ENCODE measurements around the gene PACRG. TPM values are rescaled to one million over a fixed set of nuclear protein-coding genes. Genes with fewer than 3 reads are reported as not detected.

Gene PACRG
- polyA plus RNA-seq, 3 donors, result not detected

- TF ChIP-seq CTCF (IDR thresholded peaks at IDR 0.05), result no peak
- Mint-ChIP-seq H3K27me3 (ENCODE audit: low read depth in 3 of 3) (peaks cover 15 to 24% (median 21%) of the 10 kb centered on the region in 3 donors), H3K36me3 (no peaks in the 10 kb centered on the region), H3K27ac (no peak overlapping the region), H3K4me1 (peaks cover 5% of the 10 kb centered on the region), H3K9me3 (peaks cover 0 to 4% (median 0%) of the 10 kb centered on the region in 7 donors), H3K4me3 (no peak overlapping the region)
- Histone ChIP-seq H3K9ac (ENCODE audit: insufficient read depth, low read length, poor library complexity, severe bottlenecking) (no peak overlapping the region), H3K4me2 (replicated peaks; ENCODE audit: extremely low read depth, low read length, poor library complexity, severe bottlenecking) (no peak overlapping the region), H3K36me3 (replicated peaks in 1 of 2; ENCODE audit: control insufficient read depth in 1 of 2, insufficient read depth in 2 of 2, low read length in 2 of 2) (no peaks in the 10 kb centered on the region), H3K79me2 (ENCODE audit: insufficient read depth, low read length) (no peaks in the 10 kb centered on the region), H2AFZ (ENCODE audit: insufficient read depth, low read depth, low read length, poor library complexity, severe bottlenecking) (no peak overlapping the region), H3K9me3 (replicated peaks in 1 of 2; ENCODE audit: control insufficient read depth in 1 of 2, insufficient read depth in 1 of 2, low read length in 2 of 2) (no peaks in the 10 kb centered on the region), H3K4me3 (replicated peaks in 1 of 3; ENCODE audit: low read depth in 2 of 3, low read length in 3 of 3) (no peak overlapping the region), H3K4me1 (ENCODE audit: control insufficient read depth in 1 of 2, insufficient read depth in 2 of 2, low read length in 2 of 2) (no peaks in the 10 kb centered on the region), H4K20me1 (ENCODE audit: insufficient read depth, low read length) (no peaks in the 10 kb centered on the region), H3K27me3 (ENCODE audit: control insufficient read depth in 2 of 2, insufficient read depth in 2 of 2, low read length in 2 of 2) (peaks cover 2 to 16% of the 10 kb centered on the region in 2 donors), H3K27ac (ENCODE audit: low read depth in 1 of 2, low read length in 2 of 2) (no peak overlapping the region)
- intact Hi-C loops (cut with micrococcal nuclease), result no loop called here
- DNase-seq, result no peak
- WGBS (ENCODE audit: insufficient coverage), result no CpG with 5 or more reads among the region's 4 CpGs
These were observed 585.8 kb downstream of the PACRG start for GRCh38 chr6:163313566-163313965.

- no peaks in the 10 kb centered on the region for H4K20me1 ChIP-seq (ENCODE audit: insufficient read depth, low read length)
- no peak overlapping the region for H3K4me3 Mint-ChIP-seq
- intact Hi-C loops (cut with micrococcal nuclease), result no loop called here
- peaks cover 15 to 24% (median 21%) of the 10 kb centered on the region in 3 donors for H3K27me3 Mint-ChIP-seq (ENCODE audit: low read depth in 3 of 3)
- no peak overlapping the region for H3K4me2 ChIP-seq (replicated peaks; ENCODE audit: extremely low read depth, low read length, poor library complexity, severe bottlenecking)
- no peaks in the 10 kb centered on the region for H3K36me3 Mint-ChIP-seq
- no peak overlapping the region for H3K4me3 ChIP-seq (replicated peaks in 1 of 3; ENCODE audit: low read depth in 2 of 3, low read length in 3 of 3)
- no peaks in the 10 kb centered on the region for H3K9me3 ChIP-seq (replicated peaks in 1 of 2; ENCODE audit: control insufficient read depth in 1 of 2, insufficient read depth in 1 of 2, low read length in 2 of 2)
- peaks cover 2 to 16% of the 10 kb centered on the region in 2 donors for H3K27me3 ChIP-seq (ENCODE audit: control insufficient read depth in 2 of 2, insufficient read depth in 2 of 2, low read length in 2 of 2)
- H3K27ac Mint-ChIP-seq, result no peak overlapping the region
- peaks cover 0 to 4% (median 0%) of the 10 kb centered on the region in 7 donors for H3K9me3 Mint-ChIP-seq
- WGBS (ENCODE audit: insufficient coverage), result 94% methylated on average over 4 of the region's 5 CpGs
- DNase-seq, result no peak
- H3K4me1 ChIP-seq (ENCODE audit: control insufficient read depth in 1 of 2, insufficient read depth in 2 of 2, low read length in 2 of 2), result no peaks in the 10 kb centered on the region
- no peak overlapping the region for H2AFZ ChIP-seq (ENCODE audit: insufficient read depth, low read depth, low read length, poor library complexity, severe bottlenecking)
- no peaks in the 10 kb centered on the region for H3K79me2 ChIP-seq (ENCODE audit: insufficient read depth, low read length)
- H3K27ac ChIP-seq (ENCODE audit: low read depth in 1 of 2, low read length in 2 of 2), result no peak overlapping the region
- H3K9ac ChIP-seq (ENCODE audit: insufficient read depth, low read length, poor library complexity, severe bottlenecking), result no peak overlapping the region
- H3K4me1 Mint-ChIP-seq, result peaks cover 5% of the 10 kb centered on the region
- no peak for TF ChIP-seq CTCF (IDR thresholded peaks at IDR 0.05)
- H3K36me3 ChIP-seq (replicated peaks in 1 of 2; ENCODE audit: control insufficient read depth in 1 of 2, insufficient read depth in 2 of 2, low read length in 2 of 2), result no peaks in the 10 kb centered on the region
These were observed 586.2 kb downstream of the PACRG start for GRCh38 chr6:163313981-163314380.
